ENCODE measurements around the gene HSPA12A.

HSPA12A gene

GRCh38 chr10:116671274-116671926 is 71.0 kb downstream of the HSPA12A start:
- no peaks in the 10 kb centered on the region for H3K9me3 ChIP-seq
- DNase-seq: no peak
- H3K27me3 ChIP-seq: peaks cover 0 to 8% of the 10 kb centered on the region in 2 donors
- H3K4me3 ChIP-seq: no peak overlapping the region
- H3K36me3 ChIP-seq: peaks cover 23 to 43% (median 36%) of the 10 kb centered on the region in 3 donors
- H3K4me1 ChIP-seq: peaks cover 0 to 10% (median 3%) of the 10 kb centered on the region in 4 donors
- no peak overlapping the region for H3K27ac ChIP-seq
- TF ChIP-seq CTCF (IDR thresholded peaks at IDR 0.05): no peak
- intact Hi-C loops (cut with DNase I; ENCODE audit: low total_unique reads): no loop called here

GRCh38 chr10:116670706-116671105 is 71.7 kb downstream of the HSPA12A start:
- Histone ChIP-seq H3K9me3 (no peaks in the 10 kb centered on the region), H3K27ac (no peak overlapping the region), H3K4me1 (peaks cover 0 to 15% (median 7%) of the 10 kb centered on the region in 4 donors), H3K27me3 (peaks cover 0 to 8% of the 10 kb centered on the region in 2 donors), H3K4me3 (no peak overlapping the region), H3K36me3 (peaks cover 16 to 37% (median 30%) of the 10 kb centered on the region in 3 donors)
- DNase-seq: no peak
- intact Hi-C loops (cut with DNase I; ENCODE audit: low total_unique reads): no loop called here
- TF ChIP-seq CTCF (IDR thresholded peaks at IDR 0.05): no peak

GRCh38 chr10:116669832-116670644 is 72.3 kb downstream of the HSPA12A start:
- intact Hi-C loops (cut with DNase I; ENCODE audit: low total_unique reads): no loop called here
- Histone ChIP-seq H3K9me3 (no peaks in the 10 kb centered on the region), H3K27ac (no peak overlapping the region), H3K4me3 (no peak overlapping the region), H3K4me1 (peaks cover 0 to 18% (median 7%) of the 10 kb centered on the region in 4 donors), H3K27me3 (peaks cover 0 to 8% of the 10 kb centered on the region in 2 donors), H3K36me3 (peaks cover 11 to 30% (median 24%) of the 10 kb centered on the region in 3 donors)
- no peak for TF ChIP-seq CTCF (IDR thresholded peaks at IDR 0.05)
- no peak for DNase-seq

GRCh38 chr10:116669080-116669479 is 73.3 kb downstream of the HSPA12A start:
- H3K27ac ChIP-seq: no peak overlapping the region

GRCh38 chr10:116668446-116668845 is 73.9 kb downstream of the HSPA12A start:
- DNase-seq: no peak

More at GRCh38 chr10:116669080-116669479, 73.3 kb downstream of the HSPA12A start:
- Histone ChIP-seq H3K4me3 (no peak overlapping the region), H3K27me3 (peaks cover 0 to 8% of the 10 kb centered on the region in 2 donors), H3K4me1 (peaks cover 0 to 18% (median 7%) of the 10 kb centered on the region in 4 donors), H3K36me3 (peaks cover 5 to 21% (median 15%) of the 10 kb centered on the region in 3 donors), H3K9me3 (no peaks in the 10 kb centered on the region)
- no peak for DNase-seq
- intact Hi-C loops (cut with DNase I; ENCODE audit: low total_unique reads): no loop called here
- TF ChIP-seq CTCF (IDR thresholded peaks at IDR 0.05): no peak

More at GRCh38 chr10:116668446-116668845, 73.9 kb downstream of the HSPA12A start:
- H3K9me3 ChIP-seq: no peaks in the 10 kb centered on the region
- H3K4me3 ChIP-seq: no peak overlapping the region
- H3K36me3 ChIP-seq: peaks cover 5 to 15% (median 10%) of the 10 kb centered on the region in 3 donors
- no peak overlapping the region for H3K27ac ChIP-seq
- H3K4me1 ChIP-seq: peaks cover 0 to 18% (median 7%) of the 10 kb centered on the region in 4 donors
- intact Hi-C loops (cut with DNase I; ENCODE audit: low total_unique reads): no loop called here
- peaks cover 0 to 8% of the 10 kb centered on the region in 2 donors for H3K27me3 ChIP-seq
- TF ChIP-seq CTCF (IDR thresholded peaks at IDR 0.05): no peak
